Endodermal cell (in vitro differentiated cells): ENCODE results near the gene SFXN5. TPM values are rescaled to one million over a fixed set of nuclear protein-coding genes. Genes with fewer than 3 reads are reported as not detected.

Experiments
- DNase-seq: peaks from one replicate; pipeline ENCODE4 v3.0.0-alpha.2; 2017
- H3K27ac ChIP-seq: 2 replicates; pipeline ENCODE4 v1.5.1; 2013; ENCODE audit warnings: mild to moderate bottlenecking, low read depth, low read length, moderate library complexity
- H3K27me3 ChIP-seq: 2 replicates; pipeline ENCODE4 v1.6.1; 2013; ENCODE audit warnings: mild to moderate bottlenecking, low read length, moderate library complexity; ENCODE audit not compliant: insufficient read depth, control insufficient read depth, poor library complexity, severe bottlenecking
- H3K36me3 ChIP-seq: 2 replicates; pipeline ENCODE4 v1.7.0; 2013; ENCODE audit warnings: mild to moderate bottlenecking, low read length, moderate library complexity; ENCODE audit not compliant: control insufficient read depth, insufficient read depth
- H3K4me1 ChIP-seq: one replicate; pipeline ENCODE4 v1.7.0; 2013; ENCODE audit warnings: low read length; ENCODE audit not compliant: control insufficient read depth, insufficient read depth
- H3K4me3 ChIP-seq: 2 replicates; pipeline ENCODE4 v1.5.1; 2013; ENCODE audit warnings: mild to moderate bottlenecking, low read length, moderate library complexity
- H3K9ac ChIP-seq: 2 replicates; pipeline ENCODE4 v1.6.1; 2013; ENCODE audit warnings: mild to moderate bottlenecking, low read length, moderate library complexity; ENCODE audit not compliant: poor library complexity, severe bottlenecking; ENCODE audit errors: extremely low read depth
- H3K9me3 ChIP-seq: 2 replicates; pipeline ENCODE4 v1.6.1; 2013; ENCODE audit warnings: mild to moderate bottlenecking, low read length, moderate library complexity; ENCODE audit not compliant: control insufficient read depth
- H3K27ac Mint-ChIP-seq: 2 replicates; pipeline ENCODE4 v1.8.0; 2020; ENCODE audit warnings: mixed read lengths
- H3K27me3 Mint-ChIP-seq: 2 replicates; pipeline ENCODE4 v1.8.0; 2021; ENCODE audit warnings: mild to moderate bottlenecking, mixed read lengths; ENCODE audit not compliant: insufficient read depth
- H3K36me3 Mint-ChIP-seq: 2 replicates; pipeline ENCODE4 v1.8.0; 2020; ENCODE audit warnings: low read depth, mixed read lengths
- H3K4me1 Mint-ChIP-seq: 2 replicates; pipeline ENCODE4 v1.8.0; 2020; ENCODE audit warnings: mixed read lengths
- H3K4me3 Mint-ChIP-seq: 2 replicates; pipeline ENCODE4 v1.8.0; 2020; ENCODE audit warnings: mild to moderate bottlenecking, moderate library complexity, mixed read lengths
- H3K9me3 Mint-ChIP-seq: 2 replicates; pipeline ENCODE4 v1.8.0; 2020; ENCODE audit warnings: mild to moderate bottlenecking, mixed read lengths
- WGBS, 2 experiments: methylation state at CpG; one replicate each; pipeline versions ENCODE4 v1.1.5 to v1.1.7; 2013; ENCODE audit warnings: missing lambda C conversion rate in 2 of 2, mixed read lengths in 1 of 2; ENCODE audit not compliant: insufficient coverage in 1 of 2, insufficient read length in 1 of 2; 5-methylcytosine and 5-hydroxymethylcytosine counted together
- total RNA-seq, 2 donors: library from RNA; stranded (reverse); fragmentation: NEBNext Ultra II Directional in 1 of 2; extraction: Animal tissue kit (Norgen Biotek cat#: 25700) in 1 of 2; gene quantifications; 2 replicates in 1 of 2; 3 replicates in 1 of 2; pipeline ENCODE4 v1.2.1, GENCODE V29; 2021
- TF ChIP-seq, protein P1 (sequence below): fragments of 200-600 bp; sonication (generic); conservative IDR thresholded peaks from 2 replicates; pipeline ENCODE4 v1.5.0; 2021; ENCODE audit warnings: antibody characterized with exemption, mild to moderate bottlenecking

SFXN5 gene
- total RNA-seq, 2 donors from 2014 or later, result 30.7 to 32.8 TPM

- Histone ChIP-seq H3K9me3 (no peaks in the 10 kb centered on the region), H3K36me3 (no peaks in the 10 kb centered on the region), H3K4me1 (no peaks in the 10 kb centered on the region), H3K27ac (no peak overlapping the region), H3K4me3 (no peak overlapping the region), H3K27me3 (peaks cover 62% of the 10 kb centered on the region), H3K9ac (no peak overlapping the region)
- Mint-ChIP-seq H3K4me3 (no peak overlapping the region), H3K4me1 (no peaks in the 10 kb centered on the region), H3K36me3 (no peaks in the 10 kb centered on the region), H3K27me3 (peaks cover 41% of the 10 kb centered on the region), H3K27ac (no peak overlapping the region), H3K9me3 (no peaks in the 10 kb centered on the region)
- TF ChIP-seq, protein P1, sequence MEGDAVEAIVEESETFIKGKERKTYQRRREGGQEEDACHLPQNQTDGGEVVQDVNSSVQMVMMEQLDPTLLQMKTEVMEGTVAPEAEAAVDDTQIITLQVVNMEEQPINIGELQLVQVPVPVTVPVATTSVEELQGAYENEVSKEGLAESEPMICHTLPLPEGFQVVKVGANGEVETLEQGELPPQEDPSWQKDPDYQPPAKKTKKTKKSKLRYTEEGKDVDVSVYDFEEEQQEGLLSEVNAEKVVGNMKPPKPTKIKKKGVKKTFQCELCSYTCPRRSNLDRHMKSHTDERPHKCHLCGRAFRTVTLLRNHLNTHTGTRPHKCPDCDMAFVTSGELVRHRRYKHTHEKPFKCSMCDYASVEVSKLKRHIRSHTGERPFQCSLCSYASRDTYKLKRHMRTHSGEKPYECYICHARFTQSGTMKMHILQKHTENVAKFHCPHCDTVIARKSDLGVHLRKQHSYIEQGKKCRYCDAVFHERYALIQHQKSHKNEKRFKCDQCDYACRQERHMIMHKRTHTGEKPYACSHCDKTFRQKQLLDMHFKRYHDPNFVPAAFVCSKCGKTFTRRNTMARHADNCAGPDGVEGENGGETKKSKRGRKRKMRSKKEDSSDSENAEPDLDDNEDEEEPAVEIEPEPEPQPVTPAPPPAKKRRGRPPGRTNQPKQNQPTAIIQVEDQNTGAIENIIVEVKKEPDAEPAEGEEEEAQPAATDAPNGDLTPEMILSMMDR, result no peak
- 92 to 100% methylated on average over 4 of the region's 4 CpGs for WGBS, 2 experiments
- DNase-seq, result no peak
These were observed 138.7 kb downstream of the SFXN5 start for GRCh38 chr2:72932805-72933204.

DNA sequence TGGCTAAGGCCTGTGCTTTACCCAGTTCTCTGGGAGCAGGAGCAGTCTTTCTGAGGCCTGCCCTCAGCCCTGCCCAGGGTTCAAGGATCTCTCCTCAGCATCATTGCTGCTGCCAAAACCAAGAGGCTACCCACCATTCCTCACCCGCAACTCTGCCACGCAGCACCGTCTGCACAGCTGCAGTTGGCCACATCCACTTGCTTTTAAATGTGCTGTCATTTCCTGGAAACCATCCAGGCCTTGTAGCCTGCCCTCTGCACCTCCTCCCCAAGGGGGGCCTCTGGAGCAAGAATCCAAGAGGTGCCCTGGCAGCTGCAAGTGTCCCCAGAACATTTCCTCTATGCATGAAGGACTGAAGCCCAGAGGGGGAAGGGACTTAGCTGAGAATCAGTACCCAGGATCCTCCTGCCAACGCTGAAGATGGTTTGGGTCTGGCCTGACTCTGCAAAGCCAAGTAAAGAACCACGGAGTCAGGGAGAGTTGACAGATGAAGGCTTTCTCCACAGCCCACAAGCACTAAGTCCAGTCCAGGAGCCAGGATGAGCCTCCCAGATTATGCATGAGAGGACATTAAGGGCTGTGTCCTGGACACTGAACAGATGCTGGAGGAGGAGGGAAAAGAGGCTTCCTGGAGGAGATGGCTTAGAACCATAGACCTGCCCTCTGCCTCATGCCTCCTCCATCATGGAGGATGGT, 139.3 kb downstream of the SFXN5 start:
- Histone ChIP-seq H3K4me3 (no peak overlapping the region), H3K4me1 (no peaks in the 10 kb centered on the region), H3K27me3 (peaks cover 68% of the 10 kb centered on the region), H3K9ac (no peak overlapping the region), H3K27ac (no peak overlapping the region), H3K36me3 (no peaks in the 10 kb centered on the region), H3K9me3 (no peaks in the 10 kb centered on the region)
- TF ChIP-seq, protein P1, result no peak
- WGBS, 2 experiments, result 88 to 89% methylated on average over 1 to 5 of the region's 5 CpGs
- no peak for DNase-seq
- no peaks in the 10 kb centered on the region for H3K36me3 Mint-ChIP-seq
- H3K9me3 Mint-ChIP-seq, result no peaks in the 10 kb centered on the region
- no peak overlapping the region for H3K4me3 Mint-ChIP-seq
- peaks cover 41% of the 10 kb centered on the region for H3K27me3 Mint-ChIP-seq
- no peak overlapping the region for H3K27ac Mint-ChIP-seq
- H3K4me1 Mint-ChIP-seq, result no peaks in the 10 kb centered on the region

- whole genome bisulfite sequencing, 2 experiments, result 90 to 92% methylated on average over 7 to 14 of the region's 14 CpGs
- Mint-ChIP-seq H3K27me3 (peaks cover 41% of the 10 kb centered on the region), H3K27ac (no peak overlapping the region), H3K4me3 (no peak overlapping the region), H3K4me1 (peaks cover under 1% of the 10 kb centered on the region), H3K36me3 (no peaks in the 10 kb centered on the region), H3K9me3 (no peaks in the 10 kb centered on the region)
- Histone ChIP-seq H3K4me1 (no peaks in the 10 kb centered on the region), H3K27me3 (peaks cover 76% of the 10 kb centered on the region), H3K36me3 (no peaks in the 10 kb centered on the region), H3K9me3 (no peaks in the 10 kb centered on the region), H3K4me3 (no peak overlapping the region), H3K9ac (no peak overlapping the region), H3K27ac (no peak overlapping the region)
- DNase-seq, result no peak
- TF ChIP-seq, protein P1, result no peak
These were observed 140.1 kb downstream of the SFXN5 start for GRCh38 chr2:72931280-72931910.
